Measurements from ENCODE around the gene PTPRD.

PTPRD gene

DNA sequence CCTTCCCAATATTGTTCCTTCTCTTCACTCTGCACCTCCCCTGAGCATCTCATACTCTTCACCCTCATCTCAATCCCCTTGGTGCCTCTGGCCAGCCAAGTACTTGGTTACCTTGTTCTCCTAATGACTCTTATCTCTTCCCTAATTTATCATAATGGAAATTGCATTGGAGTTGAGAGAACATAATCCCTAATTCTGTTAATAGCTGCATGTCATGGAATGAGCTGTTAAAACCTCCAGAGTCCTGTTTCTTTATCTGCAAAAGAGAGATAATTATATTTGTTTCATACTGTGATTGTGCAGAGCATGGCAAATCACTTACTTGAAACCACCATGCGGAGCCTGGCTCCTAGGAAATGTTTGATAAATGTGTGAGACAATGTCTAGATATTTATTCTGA lies 1738.3 kb downstream of the PTPRD start:
- ATAC-seq (replicated peaks; ENCODE audit: extremely low read depth, poor library complexity, severe bottlenecking) (no peak), DNase-seq (ENCODE audit: low spot score in 2 of 2) (no peak)
- H3K36me3 Mint-ChIP-seq (ENCODE audit: insufficient read depth), result no peaks in the 10 kb centered on the region
- no peak overlapping the region for H3K27ac Mint-ChIP-seq (ENCODE audit: low read depth)
- peaks cover 7% of the 10 kb centered on the region for H3K9me3 Mint-ChIP-seq
- no peaks in the 10 kb centered on the region for H3K4me1 Mint-ChIP-seq
- H3K4me3 Mint-ChIP-seq, result no peak overlapping the region
- H3K27me3 Mint-ChIP-seq, result no peaks in the 10 kb centered on the region

DNA sequence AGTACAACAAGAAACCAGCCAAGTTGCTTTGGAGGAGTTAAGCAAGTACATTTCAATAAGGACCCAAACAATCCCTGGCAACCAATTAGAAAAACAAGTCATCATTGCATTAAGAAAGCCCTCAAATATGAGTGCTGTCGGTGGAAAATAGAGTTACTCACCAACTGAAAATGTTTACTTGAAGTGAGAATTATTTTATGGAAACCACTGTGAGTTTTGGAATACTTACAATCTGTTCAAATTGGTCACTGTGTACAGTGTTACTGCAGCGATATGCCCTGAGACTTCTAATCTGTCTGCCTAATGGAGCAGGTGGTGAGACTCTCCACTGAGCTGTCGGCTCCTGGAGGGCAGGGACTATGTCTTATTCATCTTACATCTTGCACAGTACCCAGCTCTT lies 1740.0 kb downstream of the PTPRD start:
- H3K4me1 Mint-ChIP-seq, result no peaks in the 10 kb centered on the region
- DNase-seq (ENCODE audit: low spot score in 2 of 2) (no peak), ATAC-seq (replicated peaks; ENCODE audit: extremely low read depth, poor library complexity, severe bottlenecking) (no peak)
- no peaks in the 10 kb centered on the region for H3K27me3 Mint-ChIP-seq
- peaks cover 1% of the 10 kb centered on the region for H3K9me3 Mint-ChIP-seq
- no peak overlapping the region for H3K27ac Mint-ChIP-seq (ENCODE audit: low read depth)
- no peak overlapping the region for H3K4me3 Mint-ChIP-seq
- no peaks in the 10 kb centered on the region for H3K36me3 Mint-ChIP-seq (ENCODE audit: insufficient read depth)

DNA sequence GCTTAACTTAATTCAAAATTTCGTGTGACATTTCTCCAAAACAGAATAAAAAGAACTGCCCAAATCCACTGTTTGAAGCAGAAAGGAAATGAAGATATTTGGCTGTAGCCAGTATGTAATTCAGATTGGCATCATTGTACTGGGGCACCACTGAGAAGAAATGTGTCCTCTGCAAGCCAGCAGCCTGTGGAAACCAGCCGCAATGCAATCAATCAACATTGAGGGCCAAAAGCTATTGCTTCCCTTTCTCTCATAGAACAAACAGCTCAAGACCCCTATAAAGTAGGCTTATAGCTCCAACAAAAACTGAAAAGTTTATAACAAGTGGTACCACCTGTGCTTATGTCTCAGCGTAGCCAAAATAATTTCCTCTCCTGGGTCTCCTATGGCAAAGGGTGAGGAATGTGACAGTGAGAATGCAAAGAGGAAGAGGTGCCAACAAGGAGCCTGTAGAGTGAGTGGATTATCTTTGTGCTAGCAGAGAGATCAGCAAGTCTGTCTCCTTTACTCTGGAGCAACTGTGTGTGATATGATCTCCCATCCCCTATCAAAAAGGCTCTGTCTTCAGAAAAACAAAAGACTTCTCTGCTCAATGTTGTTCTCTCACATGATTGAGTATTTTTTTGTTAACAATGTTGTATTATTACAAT lies 1740.9 kb downstream of the PTPRD start:
- ATAC-seq (replicated peaks; ENCODE audit: extremely low read depth, poor library complexity, severe bottlenecking), result no peak
- H3K9me3 Mint-ChIP-seq, result peaks cover 5% of the 10 kb centered on the region
- no peaks in the 10 kb centered on the region for H3K4me1 Mint-ChIP-seq
- no peak for DNase-seq (ENCODE audit: low spot score in 2 of 2)
- H3K36me3 Mint-ChIP-seq (ENCODE audit: insufficient read depth), result no peaks in the 10 kb centered on the region
- no peak overlapping the region for H3K27ac Mint-ChIP-seq (ENCODE audit: low read depth)
- H3K4me3 Mint-ChIP-seq, result no peak overlapping the region
- no peaks in the 10 kb centered on the region for H3K27me3 Mint-ChIP-seq

DNA sequence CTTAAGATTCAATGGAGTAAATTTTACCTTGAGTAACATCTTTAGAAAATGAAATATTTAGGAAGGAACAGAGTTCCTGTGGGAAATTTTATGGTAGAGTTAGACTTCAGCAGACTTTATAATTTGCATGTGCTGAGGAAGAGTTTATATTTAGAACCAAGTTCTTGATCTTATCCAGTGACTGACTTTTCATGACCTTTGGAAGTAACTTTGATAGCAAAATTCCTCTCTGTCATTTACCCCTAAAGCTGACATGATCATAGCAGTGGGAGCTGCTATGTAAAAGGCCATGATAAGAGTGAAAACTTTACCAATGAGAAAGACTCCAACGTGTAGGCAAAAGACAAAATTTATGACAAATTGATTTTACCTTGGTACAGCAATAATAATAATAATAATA lies 1741.4 kb downstream of the PTPRD start:
- H3K4me3 Mint-ChIP-seq, result no peak overlapping the region
- H3K27ac Mint-ChIP-seq (ENCODE audit: low read depth), result no peak overlapping the region
- ATAC-seq (replicated peaks; ENCODE audit: extremely low read depth, poor library complexity, severe bottlenecking) (no peak), DNase-seq (ENCODE audit: low spot score in 2 of 2) (no peak)
- H3K4me1 Mint-ChIP-seq, result no peaks in the 10 kb centered on the region
- H3K9me3 Mint-ChIP-seq, result peaks cover 5% of the 10 kb centered on the region
- no peaks in the 10 kb centered on the region for H3K27me3 Mint-ChIP-seq
- no peaks in the 10 kb centered on the region for H3K36me3 Mint-ChIP-seq (ENCODE audit: insufficient read depth)

DNA sequence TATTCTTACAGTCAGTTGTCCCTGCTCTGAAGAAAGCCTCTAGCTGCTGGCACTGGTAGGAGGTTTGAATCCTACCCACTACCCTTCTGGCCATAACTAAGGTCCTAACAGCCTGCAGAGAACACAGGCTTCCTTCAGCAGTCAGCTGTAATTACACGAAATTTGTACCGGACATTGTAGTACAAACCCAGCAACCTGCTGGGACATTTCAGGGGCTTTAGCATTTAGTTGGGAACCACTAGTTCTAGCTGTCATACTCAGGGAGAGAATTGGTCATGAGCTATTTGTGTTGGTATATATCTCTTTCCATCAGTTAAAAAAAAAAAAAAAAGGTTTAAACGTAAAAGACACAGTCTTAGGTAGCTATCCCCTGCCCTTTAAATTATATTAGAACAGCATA lies 1743.0 kb downstream of the PTPRD start:
- ATAC-seq (replicated peaks; ENCODE audit: extremely low read depth, poor library complexity, severe bottlenecking), result no peak
- Mint-ChIP-seq H3K4me3 (no peak overlapping the region), H3K27ac (ENCODE audit: low read depth) (no peak overlapping the region), H3K4me1 (no peaks in the 10 kb centered on the region), H3K27me3 (no peaks in the 10 kb centered on the region), H3K36me3 (ENCODE audit: insufficient read depth) (no peaks in the 10 kb centered on the region), H3K9me3 (peaks cover 5% of the 10 kb centered on the region)
- DNase-seq (ENCODE audit: low spot score in 2 of 2), result no peak

DNA sequence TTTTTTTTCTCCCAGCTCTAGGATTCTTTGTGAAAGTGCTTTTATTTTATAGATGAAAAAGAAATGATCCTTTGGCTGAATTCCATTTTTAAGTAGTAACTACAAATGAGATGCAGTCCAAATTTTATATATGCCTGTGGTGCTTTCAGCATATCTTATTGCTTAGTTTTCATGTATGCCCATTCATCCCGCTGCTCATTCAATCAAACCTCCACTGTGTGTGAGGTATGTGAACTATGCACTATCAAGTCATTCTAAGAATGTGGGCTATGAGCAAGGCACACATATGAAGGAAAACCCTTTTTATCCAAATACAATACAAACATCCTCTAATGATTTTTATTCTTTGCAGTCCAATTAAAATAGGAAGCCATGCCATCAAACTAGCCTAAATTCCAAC lies 1744.2 kb downstream of the PTPRD start:
- Mint-ChIP-seq H3K9me3 (peaks cover 5% of the 10 kb centered on the region), H3K36me3 (ENCODE audit: insufficient read depth) (no peaks in the 10 kb centered on the region), H3K27ac (ENCODE audit: low read depth) (no peak overlapping the region), H3K4me1 (no peaks in the 10 kb centered on the region), H3K4me3 (no peak overlapping the region), H3K27me3 (no peaks in the 10 kb centered on the region)
- DNase-seq (ENCODE audit: low spot score in 2 of 2) (no peak), ATAC-seq (replicated peaks; ENCODE audit: extremely low read depth, poor library complexity, severe bottlenecking) (no peak)

DNA sequence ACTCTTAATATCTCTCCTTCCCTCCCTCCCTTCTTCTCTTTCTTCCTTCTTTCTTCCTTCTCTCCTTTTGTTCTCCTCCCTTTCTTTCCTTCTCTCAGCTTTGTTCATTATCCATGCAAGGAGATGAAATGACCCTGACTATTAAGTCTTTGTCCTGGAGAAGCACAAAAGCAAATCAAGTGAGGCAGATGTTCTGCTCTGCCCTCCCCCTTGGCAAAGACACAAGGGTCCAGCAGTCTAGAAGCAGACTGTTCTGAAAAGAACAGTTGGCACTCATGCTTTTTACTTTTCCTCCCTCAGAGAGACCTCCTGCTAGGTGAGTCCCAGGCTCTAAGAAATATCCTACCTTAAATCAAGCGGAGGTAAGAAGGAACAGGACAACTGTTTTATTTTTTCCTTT lies 1745.7 kb downstream of the PTPRD start:
- ATAC-seq (replicated peaks; ENCODE audit: extremely low read depth, poor library complexity, severe bottlenecking) (no peak), DNase-seq (ENCODE audit: low spot score in 2 of 2) (no peak)
- Mint-ChIP-seq H3K36me3 (ENCODE audit: insufficient read depth) (no peaks in the 10 kb centered on the region), H3K9me3 (peaks cover 5% of the 10 kb centered on the region), H3K4me1 (no peaks in the 10 kb centered on the region), H3K27ac (ENCODE audit: low read depth) (no peak overlapping the region), H3K27me3 (no peaks in the 10 kb centered on the region), H3K4me3 (no peak overlapping the region)

DNA sequence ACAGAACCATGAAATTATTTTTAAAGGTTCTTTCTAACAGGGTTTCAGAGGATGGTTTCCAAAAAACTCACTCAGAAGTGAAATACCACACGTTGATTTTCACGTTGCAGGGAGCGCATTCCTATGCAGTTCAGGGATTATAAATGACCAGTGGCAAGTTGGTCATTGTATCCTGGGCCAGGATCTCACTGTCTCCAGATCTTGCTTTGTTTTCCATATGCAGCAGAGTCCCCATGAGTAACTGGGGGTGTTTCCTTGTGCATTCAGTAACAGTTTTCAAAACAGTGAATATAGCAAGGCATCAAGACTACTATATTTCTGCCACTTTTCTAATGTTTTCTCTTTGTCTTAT lies 1748.3 kb downstream of the PTPRD start:
- Mint-ChIP-seq H3K4me3 (no peak overlapping the region), H3K4me1 (no peaks in the 10 kb centered on the region), H3K36me3 (ENCODE audit: insufficient read depth) (no peaks in the 10 kb centered on the region), H3K27me3 (peaks cover 8% of the 10 kb centered on the region), H3K27ac (ENCODE audit: low read depth) (no peak overlapping the region), H3K9me3 (peaks cover 5% of the 10 kb centered on the region)
- DNase-seq (ENCODE audit: low spot score in 2 of 2) (no peak), ATAC-seq (replicated peaks; ENCODE audit: extremely low read depth, poor library complexity, severe bottlenecking) (no peak)

DNA sequence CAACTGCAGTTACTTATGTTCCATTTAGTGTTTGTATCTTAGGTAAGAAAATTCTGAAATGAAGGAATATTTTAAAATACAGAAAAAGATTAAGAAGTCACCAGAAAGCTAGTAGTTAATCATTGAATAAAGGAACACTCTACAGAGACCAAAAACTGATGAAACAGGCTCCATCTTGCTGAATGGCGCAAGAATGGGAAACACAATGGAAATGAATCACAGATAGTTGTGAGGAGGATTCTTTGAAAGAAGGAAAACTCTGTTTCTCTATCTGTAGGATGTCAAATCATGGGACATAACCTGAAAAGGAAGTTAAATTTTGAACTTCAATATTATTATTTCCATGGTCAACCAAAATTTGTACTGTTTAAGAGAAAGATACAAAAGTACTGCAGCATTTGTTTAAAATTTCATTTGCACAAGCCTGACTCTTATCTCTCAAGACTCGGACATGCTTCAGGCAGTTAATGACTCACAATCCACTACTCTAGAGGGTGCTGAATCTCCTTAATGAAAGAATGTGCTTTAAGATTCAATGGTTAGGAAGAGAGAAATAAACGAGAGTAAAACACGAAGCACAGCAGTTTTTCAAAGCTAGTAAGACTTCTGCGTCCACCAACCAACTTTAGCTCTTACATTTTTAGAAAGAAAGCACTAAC lies 1748.8 kb downstream of the PTPRD start:
- Mint-ChIP-seq H3K27ac (ENCODE audit: low read depth) (no peak overlapping the region), H3K36me3 (ENCODE audit: insufficient read depth) (peaks cover 2% of the 10 kb centered on the region), H3K4me3 (no peak overlapping the region), H3K27me3 (peaks cover 13% of the 10 kb centered on the region), H3K9me3 (peaks cover 5% of the 10 kb centered on the region), H3K4me1 (no peaks in the 10 kb centered on the region)
- DNase-seq (ENCODE audit: low spot score in 2 of 2) (no peak), ATAC-seq (replicated peaks; ENCODE audit: extremely low read depth, poor library complexity, severe bottlenecking) (no peak)

DNA sequence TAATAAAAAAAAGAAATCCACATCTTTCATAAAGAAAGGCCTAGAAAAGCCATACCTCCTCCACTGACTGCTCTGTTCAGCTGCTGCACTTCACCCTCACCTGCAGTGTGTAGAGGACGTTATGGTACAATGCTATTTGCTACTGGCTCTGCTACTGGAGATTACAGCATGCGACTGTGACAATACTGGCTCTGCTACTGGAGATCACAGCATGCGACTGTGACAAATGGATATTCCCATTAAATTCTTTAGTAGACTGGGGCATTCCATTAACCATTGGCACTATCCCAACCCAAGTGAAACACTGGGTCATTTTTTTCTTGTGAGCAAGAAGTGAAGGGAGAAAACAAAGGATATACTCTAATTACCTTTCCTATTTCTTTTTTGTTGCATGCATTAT lies 1749.7 kb downstream of the PTPRD start:
- peaks cover 23% of the 10 kb centered on the region for H3K27me3 Mint-ChIP-seq
- H3K9me3 Mint-ChIP-seq, result peaks cover 5% of the 10 kb centered on the region
- ATAC-seq (replicated peaks; ENCODE audit: extremely low read depth, poor library complexity, severe bottlenecking) (no peak), DNase-seq (ENCODE audit: low spot score in 2 of 2) (no peak)
- peaks cover 5% of the 10 kb centered on the region for H3K4me1 Mint-ChIP-seq
- peaks cover 2% of the 10 kb centered on the region for H3K36me3 Mint-ChIP-seq (ENCODE audit: insufficient read depth)
- no peak overlapping the region for H3K4me3 Mint-ChIP-seq
- no peak overlapping the region for H3K27ac Mint-ChIP-seq (ENCODE audit: low read depth)

DNA sequence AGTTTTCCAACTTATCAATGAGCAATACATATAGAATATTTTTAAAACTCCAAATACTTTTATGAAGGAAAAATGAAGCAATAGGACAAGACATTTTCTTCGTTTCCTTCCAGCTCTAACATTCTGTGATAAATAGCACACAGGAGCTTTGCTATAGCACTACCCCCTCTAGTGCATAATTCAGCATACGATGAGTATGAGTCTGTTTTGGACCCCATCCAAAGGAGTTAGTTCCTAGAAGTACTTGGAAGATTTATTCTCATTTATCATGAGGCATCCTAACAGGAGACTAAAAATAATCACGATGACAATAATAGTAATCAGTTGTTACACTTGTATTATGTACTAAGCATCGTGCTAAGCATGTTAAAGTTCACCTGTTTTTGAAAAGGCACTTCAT lies 1751.9 kb downstream of the PTPRD start:
- H3K27me3 Mint-ChIP-seq, result peaks cover 41% of the 10 kb centered on the region
- peaks cover 5% of the 10 kb centered on the region for H3K4me1 Mint-ChIP-seq
- DNase-seq (ENCODE audit: low spot score in 2 of 2), result no peak
- H3K4me3 Mint-ChIP-seq, result no peak overlapping the region
- H3K9me3 Mint-ChIP-seq, result no peaks in the 10 kb centered on the region
- H3K36me3 Mint-ChIP-seq (ENCODE audit: insufficient read depth), result peaks cover 2% of the 10 kb centered on the region
- no peak overlapping the region for H3K27ac Mint-ChIP-seq (ENCODE audit: low read depth)
- no peak for ATAC-seq (replicated peaks; ENCODE audit: extremely low read depth, poor library complexity, severe bottlenecking)

DNA sequence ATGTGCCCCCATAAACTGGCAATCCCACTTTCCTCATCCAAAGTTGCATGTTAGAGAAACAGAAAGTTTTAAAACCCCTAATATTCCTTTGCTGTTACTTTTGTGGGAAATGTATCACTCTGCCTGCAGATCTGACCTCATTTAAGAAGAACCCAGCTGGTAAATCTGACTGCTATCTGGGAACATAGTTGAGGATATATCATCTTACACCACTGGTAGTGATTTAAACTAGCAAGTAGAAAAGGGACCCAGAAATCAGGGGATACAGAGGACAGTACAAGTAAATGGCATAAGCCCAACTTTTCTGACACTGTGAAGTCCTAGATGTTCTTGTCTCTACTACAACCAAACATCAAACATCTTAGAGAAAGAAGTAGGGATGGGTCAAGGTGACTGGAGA lies 1752.7 kb downstream of the PTPRD start:
- H3K4me1 Mint-ChIP-seq, result peaks cover 5% of the 10 kb centered on the region
- peaks cover 50% of the 10 kb centered on the region for H3K27me3 Mint-ChIP-seq
- H3K9me3 Mint-ChIP-seq, result no peaks in the 10 kb centered on the region
- DNase-seq (ENCODE audit: low spot score in 2 of 2), result no peak
- no peak overlapping the region for H3K4me3 Mint-ChIP-seq
- H3K27ac Mint-ChIP-seq (ENCODE audit: low read depth), result no peak overlapping the region
- ATAC-seq (replicated peaks; ENCODE audit: extremely low read depth, poor library complexity, severe bottlenecking), result no peak
- peaks cover 2% of the 10 kb centered on the region for H3K36me3 Mint-ChIP-seq (ENCODE audit: insufficient read depth)

DNA sequence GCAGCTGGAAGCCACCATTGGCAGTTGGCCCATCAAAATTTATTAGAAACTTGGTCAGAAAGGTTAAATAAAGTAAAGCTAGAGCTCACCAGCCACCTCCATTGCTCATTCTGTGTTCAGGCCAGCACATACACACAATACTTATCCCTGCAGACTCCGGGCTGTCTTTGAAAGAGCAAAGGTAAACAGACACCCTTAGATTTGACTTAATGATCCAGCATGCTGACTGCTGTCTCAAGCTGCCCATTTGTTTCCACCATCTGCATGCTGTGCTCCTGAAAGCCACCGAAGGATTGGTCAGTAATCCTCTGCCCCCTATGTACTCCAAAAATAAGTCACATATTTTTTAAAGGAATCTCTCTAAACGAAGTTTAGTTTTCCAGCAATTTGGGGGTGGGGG lies 1753.4 kb downstream of the PTPRD start:
- Mint-ChIP-seq H3K27me3 (peaks cover 57% of the 10 kb centered on the region), H3K36me3 (ENCODE audit: insufficient read depth) (peaks cover 2% of the 10 kb centered on the region), H3K27ac (ENCODE audit: low read depth) (no peak overlapping the region), H3K9me3 (no peaks in the 10 kb centered on the region), H3K4me1 (peaks cover 5% of the 10 kb centered on the region), H3K4me3 (no peak overlapping the region)
- ATAC-seq (replicated peaks; ENCODE audit: extremely low read depth, poor library complexity, severe bottlenecking) (no peak), DNase-seq (ENCODE audit: low spot score in 2 of 2) (no peak)
